GM21576 (cell line): ENCODE data around the gene TMEM125.

ENCODE experiments used
- ATAC-seq: cut with Tn5 transposase; IDR thresholded peaks from one replicate; pipeline ENCODE4 v1.9.1; 2021; ENCODE audit warnings: mild to moderate bottlenecking, moderate library complexity; ENCODE audit not compliant: unreplicated experiment

TMEM125 gene

DNA sequence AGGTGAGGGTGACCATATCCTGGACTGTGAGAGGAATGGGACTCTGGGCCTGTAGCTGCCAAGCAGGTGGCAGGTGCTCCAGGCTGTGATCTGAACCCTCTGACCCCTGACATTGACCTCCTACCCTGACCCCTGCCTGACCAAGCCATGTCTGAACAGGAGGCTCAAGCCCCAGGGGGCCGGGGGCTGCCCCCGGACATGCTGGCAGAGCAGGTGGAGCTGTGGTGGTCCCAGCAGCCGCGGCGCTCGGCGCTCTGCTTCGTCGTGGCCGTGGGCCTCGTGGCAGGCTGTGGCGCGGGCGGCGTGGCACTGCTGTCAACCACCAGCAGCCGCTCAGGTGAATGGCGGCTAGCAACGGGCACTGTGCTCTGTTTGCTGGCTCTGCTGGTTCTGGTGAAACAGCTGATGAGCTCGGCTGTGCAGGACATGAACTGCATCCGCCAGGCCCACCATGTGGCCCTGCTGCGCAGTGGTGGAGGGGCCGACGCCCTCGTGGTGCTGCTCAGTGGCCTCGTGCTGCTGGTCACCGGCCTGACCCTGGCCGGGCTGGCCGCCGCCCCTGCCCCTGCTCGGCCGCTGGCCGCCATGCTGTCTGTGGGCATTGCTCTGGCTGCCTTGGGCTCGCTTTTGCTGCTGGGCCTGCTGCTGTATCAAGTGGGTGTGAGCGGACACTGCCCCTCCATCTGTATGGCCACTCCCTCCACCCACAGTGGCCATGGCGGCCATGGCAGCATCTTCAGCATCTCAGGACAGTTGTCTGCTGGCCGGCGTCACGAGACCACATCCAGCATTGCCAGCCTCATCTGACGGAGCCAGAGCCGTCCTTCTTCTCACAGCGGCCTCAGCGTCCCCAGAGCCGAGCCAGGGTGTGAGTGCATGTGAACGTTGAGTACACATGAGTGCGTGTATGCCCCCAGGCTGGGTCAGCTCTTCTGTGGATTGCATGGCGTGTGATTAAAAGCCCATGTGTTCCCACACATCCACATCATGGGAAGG is 3.1 kb downstream of the TMEM125 start:
- no peak for ATAC-seq

DNA sequence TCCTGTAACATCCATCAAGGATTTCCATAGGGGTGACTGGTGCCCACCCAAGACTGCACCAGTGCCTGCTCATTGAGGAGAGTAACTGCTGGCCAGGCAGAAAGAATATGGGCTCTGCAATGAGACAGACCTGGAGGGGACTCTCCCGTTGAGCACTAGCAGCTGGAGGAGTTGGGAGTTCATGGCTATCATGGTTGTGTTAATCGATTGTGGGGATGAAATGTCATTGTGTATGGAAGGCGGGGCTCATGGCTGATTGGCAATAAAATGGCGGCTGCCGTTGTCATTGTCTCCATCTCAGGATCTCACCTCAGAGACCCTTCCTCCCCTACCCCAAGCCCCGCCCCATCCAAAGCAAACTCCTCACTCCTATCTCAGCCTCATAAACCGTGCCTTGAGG is 3.9 kb downstream of the TMEM125 start:
- no peak for ATAC-seq

GRCh38 chr1:43274125-43274803 is 4.5 kb downstream of the TMEM125 start:
- ATAC-seq: no peak

DNA sequence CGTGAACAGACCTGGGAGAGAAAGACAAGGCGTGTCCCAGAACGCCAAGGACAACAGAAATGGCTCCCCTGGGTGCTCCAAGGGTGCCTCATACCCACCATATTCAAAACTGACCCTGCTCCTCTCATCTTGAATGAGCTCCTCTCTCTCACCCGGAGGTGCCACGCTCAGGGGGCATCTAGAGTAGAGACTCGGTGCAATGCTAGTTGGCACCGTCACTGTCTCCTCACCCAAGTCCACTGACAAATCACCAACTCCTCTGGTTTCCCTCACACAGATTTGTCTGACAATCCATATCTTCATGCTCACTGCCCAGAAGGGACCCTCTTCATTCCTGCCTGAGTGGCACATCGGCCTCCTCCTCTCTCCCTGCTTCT is 5.0 kb downstream of the TMEM125 start:
- no peak for ATAC-seq

- ATAC-seq: no peak
Measured at GRCh38 chr1:43275826-43276620, 6.2 kb downstream of the TMEM125 start.

GRCh38 chr1:43276673-43277072 is 6.9 kb downstream of the TMEM125 start:
- no peak for ATAC-seq

DNA sequence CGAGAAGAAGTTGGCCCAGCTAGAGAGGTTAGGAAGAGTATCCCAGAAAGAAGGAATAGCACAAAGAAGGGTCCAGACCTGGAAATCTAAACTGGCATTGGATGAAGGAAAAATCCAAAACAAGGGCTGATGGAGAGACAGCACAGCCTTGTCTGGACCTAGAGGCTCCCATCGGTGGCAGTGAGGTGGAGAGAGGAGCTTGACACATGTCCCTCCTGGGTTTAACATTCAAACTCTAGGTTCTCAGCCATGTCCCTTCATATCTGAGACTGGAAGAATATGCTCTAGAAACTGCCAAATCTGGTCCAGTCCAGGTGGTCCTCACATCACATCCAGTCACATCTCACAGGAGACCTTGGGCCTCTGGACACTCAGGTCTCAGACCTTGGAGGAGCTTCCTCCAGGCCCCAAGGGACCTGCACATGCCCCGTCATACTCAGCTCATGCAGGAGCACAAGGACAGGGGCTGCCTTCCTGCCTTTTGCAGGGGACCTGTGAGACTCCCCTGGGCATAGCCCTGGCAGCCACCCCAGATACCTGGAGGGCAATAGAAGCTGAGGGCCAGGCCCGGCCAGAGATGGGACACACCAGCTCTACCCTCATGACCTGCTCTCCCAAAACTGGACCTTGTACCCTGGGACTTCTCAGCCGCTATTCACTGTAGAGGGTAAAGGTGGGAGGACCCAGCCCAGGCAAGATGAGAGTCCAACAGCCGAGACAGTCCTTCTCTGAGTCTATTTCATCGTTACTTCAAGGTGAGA is 7.5 kb downstream of the TMEM125 start:
- ATAC-seq: no peak

GRCh38 chr1:43279161-43279560 is 9.4 kb downstream of the TMEM125 start:
- ATAC-seq: no peak

- ATAC-seq: no peak
Measured at GRCh38 chr1:43279666-43280065, 9.9 kb downstream of the TMEM125 start.

DNA sequence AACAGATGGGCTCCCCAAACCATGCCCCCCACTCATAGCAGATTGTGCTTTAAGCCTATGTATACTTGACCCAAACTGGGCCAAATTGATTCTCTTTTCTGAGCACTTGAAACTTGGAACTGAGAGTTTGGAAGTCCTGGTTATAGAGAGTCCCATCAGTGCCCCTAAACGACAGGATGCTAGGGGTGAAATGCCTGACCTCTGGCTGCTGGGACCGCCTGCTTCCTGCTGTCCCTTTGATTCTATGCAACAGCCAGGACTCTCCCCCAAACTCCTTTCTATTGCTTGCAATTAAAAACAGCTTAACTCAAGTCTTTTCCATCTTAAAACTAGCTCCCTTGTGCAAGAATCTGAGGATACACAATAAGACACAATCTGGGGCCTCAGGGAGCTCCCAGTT is 10.9 kb downstream of the TMEM125 start:
- no peak for ATAC-seq

GRCh38 chr1:43282220-43283195 is 12.7 kb downstream of the TMEM125 start:
- ATAC-seq: no peak

- no peak for ATAC-seq
Measured at GRCh38 chr1:43284065-43284464, 14.3 kb downstream of the TMEM125 start.

DNA sequence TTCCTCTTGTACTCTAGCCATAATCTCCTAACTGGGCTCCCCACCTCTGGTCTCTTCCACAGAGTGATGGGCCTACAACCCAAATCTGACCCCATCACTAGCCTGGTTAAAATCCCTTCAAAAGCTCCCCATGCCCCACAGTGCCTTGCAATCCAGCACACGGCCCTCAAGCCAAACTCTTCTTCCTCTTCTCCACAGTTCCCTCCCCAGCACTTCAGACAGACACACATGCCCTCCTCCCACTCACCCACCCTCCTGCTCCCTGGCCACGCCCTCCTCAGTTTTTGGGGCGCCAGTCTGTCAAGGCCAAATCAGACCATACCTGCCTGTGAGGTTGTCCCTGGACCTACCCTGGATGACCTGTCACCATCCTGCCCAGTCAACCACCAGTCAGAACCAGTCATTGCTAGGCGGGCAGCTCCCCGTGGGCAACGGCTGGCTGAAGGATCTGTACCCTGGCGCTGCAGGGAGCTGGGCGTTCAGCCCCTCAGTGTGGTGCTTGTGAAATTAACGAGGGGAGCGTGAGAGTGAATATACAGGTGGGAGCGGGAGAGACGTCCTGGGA is 14.8 kb downstream of the TMEM125 start:
- no peak for ATAC-seq

DNA sequence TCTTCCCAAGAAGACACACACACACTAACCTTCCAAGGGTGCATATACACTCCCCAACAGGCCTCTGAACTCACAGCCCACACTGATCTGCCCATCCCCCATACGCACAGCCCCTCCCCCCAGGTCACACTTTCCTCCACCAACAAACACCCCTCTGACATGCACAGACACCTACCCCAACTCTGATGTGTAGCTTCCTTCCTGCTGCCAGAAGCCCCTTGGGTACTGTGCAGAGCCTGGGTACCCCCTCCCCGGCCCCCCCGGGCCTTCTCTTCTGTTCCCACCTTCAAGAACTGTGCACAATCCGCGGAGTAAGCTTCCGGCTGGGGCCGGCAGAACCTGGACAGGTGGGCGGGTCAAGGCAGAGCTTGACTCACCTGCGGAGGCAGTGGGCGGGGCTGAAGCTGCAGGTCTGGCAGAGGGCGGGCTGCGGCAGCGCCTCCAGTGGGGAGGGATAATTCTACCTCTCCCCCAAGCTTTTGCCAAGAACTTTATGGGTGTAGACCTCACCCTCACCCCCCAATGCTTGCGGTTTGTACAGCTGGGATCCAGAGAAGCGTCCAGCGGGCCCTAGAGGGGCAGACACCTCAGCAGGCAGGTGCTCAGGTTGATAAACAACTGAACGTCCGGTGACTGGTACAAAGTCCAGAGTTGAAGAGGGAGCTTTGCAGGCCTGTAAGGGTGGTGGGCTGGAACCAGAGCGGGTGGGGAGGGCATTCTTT is 15.6 kb downstream of the TMEM125 start, which contains the start of gene C1orf210:
C1orf210 (minus strand) TSS at position 313 of the 722 bp plus-strand sequence. CDS start 2,311 bp downstream, outside the sequence.
- no peak for ATAC-seq

DNA sequence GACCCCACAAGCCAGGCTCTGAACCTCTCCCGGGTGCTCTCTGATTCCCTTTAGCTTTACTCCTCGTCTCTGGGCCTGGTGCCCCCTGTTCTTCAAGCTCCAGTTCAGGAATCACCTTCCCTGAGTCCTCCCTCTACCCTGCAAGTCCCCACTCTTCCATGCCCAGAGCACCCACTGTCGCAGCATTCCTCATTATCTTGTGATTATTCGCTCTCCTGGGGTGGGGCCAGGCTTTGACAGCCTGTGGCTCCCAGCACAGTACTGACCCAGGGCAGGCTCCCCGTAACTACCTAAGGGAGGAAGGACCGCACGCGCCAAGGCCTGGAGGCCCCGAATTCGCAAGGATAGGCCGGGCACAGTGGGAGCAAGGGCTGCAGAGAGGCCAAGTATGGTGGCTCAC is 16.3 kb downstream of the TMEM125 start:
- ATAC-seq: no peak

DNA sequence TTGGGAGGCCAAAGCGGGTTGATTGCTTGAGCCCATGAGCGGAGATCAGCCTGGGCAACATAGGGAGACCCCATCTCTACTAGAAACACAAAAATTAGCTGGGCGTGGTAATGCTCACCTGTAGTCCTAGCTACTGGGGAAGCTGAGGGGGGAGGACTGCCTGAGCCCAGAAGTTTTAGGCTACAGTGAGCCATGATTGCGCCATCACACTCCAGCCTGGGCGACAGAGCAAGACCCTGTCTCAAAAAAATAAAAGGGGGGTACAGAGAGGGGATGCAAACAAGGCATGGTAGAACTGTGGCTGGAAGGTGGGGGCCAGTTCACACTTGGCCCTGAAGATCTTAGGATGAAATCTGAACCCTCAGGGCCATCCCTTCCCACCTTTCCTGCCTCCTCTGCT is 16.8 kb downstream of the TMEM125 start:
- no peak for ATAC-seq

DNA sequence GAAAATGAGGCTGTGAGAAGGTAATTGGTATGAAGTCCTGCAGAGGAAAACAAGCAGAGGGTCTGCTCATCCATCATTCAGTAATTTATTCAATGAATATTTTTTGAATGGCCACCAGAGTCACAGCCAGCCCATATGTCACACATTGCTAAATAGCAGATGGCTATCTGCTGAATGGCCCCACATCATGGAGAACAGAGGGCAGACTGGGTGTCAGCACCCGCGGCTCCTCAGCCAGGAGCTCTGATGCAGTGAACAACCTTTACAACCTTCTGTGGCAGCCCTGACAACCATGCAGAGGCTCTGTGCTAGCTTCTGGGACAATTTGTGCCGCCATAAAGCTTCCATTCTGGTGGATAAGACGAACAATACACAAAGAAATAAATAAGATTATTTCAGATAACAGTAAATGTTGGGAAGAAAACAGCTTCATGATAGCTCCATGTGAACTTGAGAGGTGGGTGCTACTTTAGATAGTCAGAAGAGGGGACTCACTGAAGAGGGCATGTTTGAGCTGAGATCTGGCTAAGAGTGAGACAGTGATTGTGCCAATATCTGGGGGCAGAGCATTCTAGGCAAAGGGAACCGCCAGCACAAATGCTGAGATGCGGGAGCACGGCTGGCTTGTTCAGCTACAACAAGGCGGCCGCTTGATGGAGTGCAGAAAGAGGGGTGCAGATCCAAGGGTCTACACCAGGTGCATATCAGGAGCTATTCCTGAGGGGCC is 18.4 kb downstream of the TMEM125 start:
- no peak for ATAC-seq
